K562 (cell line): Measurements from ENCODE around the gene EXT2. TPM values are rescaled to one million over a fixed set of nuclear protein-coding genes. Genes with fewer than 3 reads are reported as not detected.

ENCODE experiments used
- ATF1 ChIP-seq, 2 experiments: fragments of 450-650 bp in 1 of 2; IDR thresholded peaks; 2 replicates each; pipeline ENCODE4 v1.6.1; 2016; ENCODE audit warnings: missing compliant biosample characterization in 1 of 2, missing genetic modification characterization in 1 of 2
- ATF7 ChIP-seq: fragments of 450-650 bp; IDR thresholded peaks from 2 replicates; pipeline ENCODE4 v1.7.1; 2014; ENCODE audit warnings: mild to moderate bottlenecking, moderate library complexity
- BCOR ChIP-seq: fragments of 450-650 bp; IDR thresholded peaks from 2 replicates; pipeline ENCODE4 v1.6.1; 2016
- BDP1 ChIP-seq: IDR thresholded peaks from 3 replicates; pipeline ENCODE4 v1.6.1; 2011; ENCODE audit not compliant: insufficient read length, insufficient read depth
- BRD9 ChIP-seq: fragments of 450-650 bp; IDR thresholded peaks from 2 replicates; pipeline ENCODE4 v1.6.1; 2018; ENCODE audit warnings: low read depth; ENCODE audit not compliant: partially characterized antibody
- CBX3 ChIP-seq, 2 experiments: IDR thresholded peaks; 1 replicate in 1 of 2; 2 replicates in 1 of 2; pipeline ENCODE4 v1.6.1; 2012; ENCODE audit warnings: inconsistent platforms in 2 of 2, low read length in 2 of 2, borderline replicate concordance in 1 of 2, control low read depth in 1 of 2
- CSDE1 ChIP-seq, 2 experiments: fragments of 450-650 bp; IDR thresholded peaks; 2 replicates each; pipeline ENCODE4 v1.6.1; 2016; ENCODE audit warnings: mild to moderate bottlenecking in 1 of 2
- ELK3 ChIP-seq: fragments of 450-650 bp; formaldehyde crosslinking; IDR thresholded peaks from 2 replicates; pipeline ENCODE4 v1.4.0; 2020; ENCODE audit warnings: mild to moderate bottlenecking
- ESRRB ChIP-seq: fragments of 250-450 bp; sonication (Bioruptor Pico); IDR thresholded peaks from 2 replicates; pipeline ENCODE4 v1.5.0; 2020; ENCODE audit warnings: mild to moderate bottlenecking, moderate library complexity, borderline replicate concordance
- FOXO4 ChIP-seq: fragments of 450-650 bp; formaldehyde crosslinking; IDR thresholded peaks from 2 replicates; pipeline ENCODE4 v1.4.0; 2020; ENCODE audit warnings: mild to moderate bottlenecking, moderate library complexity
- MITF ChIP-seq: IDR thresholded peaks from 2 replicates; pipeline ENCODE4 v1.6.1; 2014; ENCODE audit warnings: antibody characterized with exemption
- MNT ChIP-seq, 2 experiments: fragments of 450-650 bp; conservative IDR thresholded peaks; 2 replicates each; pipeline ENCODE4 v1.6.1; 2017; ENCODE audit warnings: mild to moderate bottlenecking in 2 of 2, moderate library complexity in 2 of 2
- MTA1 ChIP-seq: fragments of 450-650 bp; IDR thresholded peaks from 2 replicates; pipeline ENCODE4 v1.6.1; 2017; ENCODE audit warnings: borderline replicate concordance
- MYC ChIP-seq, 2 experiments: fragments of 250-450 bp in 1 of 2; sonication (Bioruptor Pico) in 1 of 2; IDR thresholded peaks; 2 replicates each; pipeline versions ENCODE4 v1.5.1 to v1.6.1; 2012 to 2021; ENCODE audit warnings: low read depth in 2 of 2, borderline replicate concordance in 1 of 2, improper control_type of control experiment in 1 of 2, low read length in 1 of 2, mild to moderate bottlenecking in 1 of 2, moderate library complexity in 1 of 2
- POLR2AphosphoS2 ChIP-seq: IDR thresholded peaks from 2 replicates; pipeline ENCODE4 v1.6.1; 2012; ENCODE audit warnings: low read length, improper control_type of control experiment
- POLR2G ChIP-seq: fragments of 200-400 bp; formaldehyde crosslinking; IDR thresholded peaks from 2 replicates; pipeline ENCODE4 v1.6.1; 2017; ENCODE audit warnings: low read depth, mild to moderate bottlenecking, antibody characterized with exemption, low read length, moderate library complexity
- RBM39 ChIP-seq: fragments of 200-400 bp; formaldehyde crosslinking; optimal IDR thresholded peaks from 2 replicates; pipeline ENCODE3; 2018; ENCODE audit warnings: low read depth, low read length
- SMC3 ChIP-seq: conservative IDR thresholded peaks from 2 replicates; pipeline ENCODE4 v1.6.1; 2011; ENCODE audit warnings: low read depth, low read length, improper control_type of control experiment; ENCODE audit not compliant: insufficient read depth
- ZBTB43 ChIP-seq: sonication (generic); formaldehyde crosslinking; IDR thresholded peaks from 2 replicates; pipeline ENCODE4 v1.8.0; 2023; ENCODE audit warnings: mild to moderate bottlenecking, missing genetic modification reagents
- ZNF445 ChIP-seq: fragments of 250-450 bp; sonication (Bioruptor Pico); IDR thresholded peaks from 2 replicates; pipeline ENCODE4 v1.4.0; 2020; ENCODE audit warnings: low read depth, mild to moderate bottlenecking, moderate library complexity
- polyA plus RNA-seq, 8 experiments: library from polyadenylated mRNA; depleted of rRNA in 4 of 8; stranded (reverse) in 5 of 8; unstranded in 3 of 8; fragments of >200 nt; fragmentation: Nextera tagmentation in 2 of 8; fragmentation: Illumina TruSeq in 1 of 8; extraction: Ambion mirVana in 2 of 8; extraction: Trizol in 1 of 8; gene quantifications; 2 replicates each; pipeline versions ENCODE4 v1.2.1 to v1.2.3, GENCODE V29; 2011 to 2014; ENCODE audit warnings: inconsistent platforms in 1 of 8, missing spikeins in 1 of 8
- total RNA-seq, 7 experiments: library from RNA; depleted of rRNA in 6 of 7; stranded (reverse); fragments of >200 nt in 6 of 7; fragmentation: Illumina TruSeq in 2 of 7; extraction: Trizol in 2 of 7; gene quantifications; 2 replicates each; pipeline versions ENCODE4 v1.2.1 to v1.2.3, GENCODE V29; 2011 to 2021; ENCODE audit warnings: low replicate concordance in 1 of 7

The EXT2 gene
- total and polyA plus RNA-seq, 9 of the 15 experiments (the other 6 are each of a cell fraction or from before 2014, with no cell fraction given) = 7.5 to 52.1 (median 38.1) TPM

GRCh38 chr11:44269369-44270351 lies 174.2 kb downstream of the EXT2 start (continued):
- TF ChIP-seq BCOR (peak; percentile 94), POLR2AphosphoS2 (no peak), BRD9 (peak; percentile 82), ATF1 (CRISPR knock-in tag; IDR thresholded peaks at IDR 0.05) (no peak), ATF1 (tag; IDR thresholded peaks at IDR 0.05) (peak; percentile 48; the same call in 1 of the 2 replicates), ZNF445 (CRISPR knock-in tag) (no peak), MYC (IDR thresholded peaks at IDR 0.05; ENCODE audit: low read depth, low read length) (no peak), MYC (CRISPR knock-in tag; IDR thresholded peaks at IDR 0.05; ENCODE audit: borderline replicate concordance, low read depth) (no peak), POLR2G (no peak), BDP1 (no peak), FOXO4 (no peak), RBM39 (no peak), MTA1 (peak; percentile 90), CBX3 (IDR thresholded peaks at IDR 0.05; ENCODE audit: borderline replicate concordance in 1 of 2, low read length in 2 of 2) (no peak; a peak in 1 of 3 replicates), MNT (conservative IDR thresholded peaks at IDR 0.05) (peak; percentile 22 to 70; a peak in 2 of 4 replicates), MITF (0 out of 2 replicates have a peak, but pooled peaks have one; percentile 17), ESRRB (CRISPR knock-in tag) (no peak), CSDE1 (IDR thresholded peaks at IDR 0.05) (no peak), SMC3 (no peak), ATF7 (0 out of 2 replicates have a peak, but pooled peaks have one; percentile 47), ELK3 (CRISPR knock-in tag) (no peak), ZBTB43 (CRISPR knock-in tag) (no peak)
